GM23338 (cell line): ENCODE measurements around the gene ATP2A3. TPM values are rescaled to one million over a fixed set of nuclear protein-coding genes. Genes with fewer than 3 reads are reported as not detected.

ENCODE experiments used
- ATAC-seq: fragments of 200-7000 bp; cut with Tn5 transposase; 3 replicates; pipeline ENCODE4 v1.9.1; 2020
- DNase-seq: peaks from one replicate; pipeline ENCODE4 v3.0.0-alpha.2; 2015; ENCODE audit warnings: low spot score
- H2AFZ ChIP-seq: fragments of 200-600 bp; sonication (generic); 2 replicates; pipeline ENCODE4 v1.8.0; 2016; ENCODE audit warnings: antibody characterized with exemption, mild to moderate bottlenecking, moderate library complexity
- H3F3A ChIP-seq: fragments of 200-600 bp; sonication (generic); replicated peaks from 2 replicates; pipeline ENCODE4 v1.8.0; 2017; ENCODE audit warnings: antibody characterized with exemption, mixed run types, low read depth
- H3K27ac ChIP-seq: fragments of 200-600 bp; sonication (generic); 2 replicates; pipeline ENCODE4 v1.6.1; 2016; ENCODE audit warnings: low read depth
- H3K27me3 ChIP-seq: fragments of 200-600 bp; sonication (generic); 2 replicates; pipeline ENCODE4 v1.8.0; 2016; ENCODE audit warnings: mild to moderate bottlenecking, mixed run types, moderate library complexity; ENCODE audit not compliant: insufficient read depth
- H3K36me3 ChIP-seq: fragments of 200-600 bp; sonication (generic); 2 replicates; pipeline ENCODE4 v1.8.0; 2016; ENCODE audit warnings: mild to moderate bottlenecking; ENCODE audit not compliant: insufficient read depth
- H3K4me1 ChIP-seq: fragments of 200-600 bp; sonication (generic); 2 replicates; pipeline ENCODE4 v1.8.0; 2016; ENCODE audit warnings: mild to moderate bottlenecking, moderate library complexity; ENCODE audit not compliant: insufficient read depth
- H3K4me2 ChIP-seq: fragments of 200-600 bp; sonication (generic); 2 replicates; pipeline ENCODE4 v1.7.1; 2017; ENCODE audit warnings: mixed run types
- H3K4me3 ChIP-seq: fragments of 200-600 bp; sonication (generic); 2 replicates; pipeline ENCODE4 v1.6.1; 2016; ENCODE audit warnings: mixed run types
- H3K79me2 ChIP-seq: fragments of 200-600 bp; sonication (generic); replicated peaks from 2 replicates; pipeline ENCODE4 v1.8.0; 2017; ENCODE audit warnings: mild to moderate bottlenecking; ENCODE audit not compliant: insufficient read depth
- H3K9me2 ChIP-seq: fragments of 200-600 bp; sonication (generic); 2 replicates; pipeline ENCODE4 v1.8.0; 2017; ENCODE audit not compliant: insufficient read depth
- H4K20me1 ChIP-seq: fragments of 200-600 bp; sonication (generic); replicated peaks from 2 replicates; pipeline ENCODE4 v1.8.0; 2017; ENCODE audit warnings: mild to moderate bottlenecking; ENCODE audit not compliant: insufficient read depth
- H3K27ac Mint-ChIP-seq: 2 replicates; pipeline ENCODE4 v1.8.0; 2020; ENCODE audit warnings: inconsistent platforms, mild to moderate bottlenecking, moderate library complexity, mixed read lengths
- H3K27me3 Mint-ChIP-seq: 3 replicates; pipeline ENCODE4 v1.8.0; 2022; ENCODE audit warnings: low read depth, mild to moderate bottlenecking, moderate library complexity, mixed read lengths, inconsistent platforms; ENCODE audit not compliant: insufficient read depth, poor library complexity
- H3K36me3 Mint-ChIP-seq: 3 replicates; pipeline ENCODE4 v1.8.0; 2021; ENCODE audit warnings: low read depth, mild to moderate bottlenecking, inconsistent platforms, moderate library complexity, mixed read lengths
- H3K4me1 Mint-ChIP-seq: 3 replicates; pipeline ENCODE4 v1.8.0; 2020; ENCODE audit warnings: mild to moderate bottlenecking, inconsistent platforms, mixed read lengths
- H3K4me3 Mint-ChIP-seq: 3 replicates; pipeline ENCODE4 v1.8.0; 2021; ENCODE audit warnings: moderate library complexity, mild to moderate bottlenecking, inconsistent platforms, mixed read lengths
- H3K9me3 Mint-ChIP-seq: 3 replicates; pipeline ENCODE4 v1.8.0; 2020; ENCODE audit warnings: moderate library complexity, mild to moderate bottlenecking, inconsistent platforms, mixed read lengths
- CTCF ChIP-seq, 2 experiments: fragments of 200-600 bp in 1 of 2; sonication (generic) in 1 of 2; conservative IDR thresholded peaks; 2 replicates each; pipeline versions ENCODE4 v1.5.1 to v1.6.1; 2016 to 2017; ENCODE audit warnings: antibody characterized with exemption in 2 of 2, low read depth in 2 of 2, mild to moderate bottlenecking in 2 of 2, moderate library complexity in 1 of 2
- ETS1 ChIP-seq: IDR thresholded peaks from 2 replicates; pipeline ENCODE4 v1.6.1; 2016; ENCODE audit warnings: antibody characterized with exemption
- EZH2 ChIP-seq: fragments of 200-600 bp; sonication (generic); IDR thresholded peaks from one replicate; pipeline ENCODE4 v1.8.0; 2017; ENCODE audit warnings: antibody characterized with exemption, mild to moderate bottlenecking, low read depth; ENCODE audit not compliant: unreplicated experiment
- JUNB ChIP-seq: IDR thresholded peaks from one replicate; pipeline ENCODE4 v1.6.1; 2016; ENCODE audit warnings: antibody characterized with exemption; ENCODE audit not compliant: unreplicated experiment
- NANOG ChIP-seq: IDR thresholded peaks from 2 replicates; pipeline ENCODE4 v1.6.1; 2016; ENCODE audit warnings: antibody characterized with exemption, borderline replicate concordance
- POLR2AphosphoS5 ChIP-seq: IDR thresholded peaks from 2 replicates; pipeline ENCODE4 v1.6.1; 2016; ENCODE audit warnings: antibody characterized with exemption, low read depth
- REST ChIP-seq: IDR thresholded peaks from one replicate; pipeline ENCODE4 v1.6.1; 2018; ENCODE audit warnings: antibody characterized with exemption; ENCODE audit not compliant: unreplicated experiment
- ZNF114 ChIP-seq: fragments of 250-450 bp; sonication (Bioruptor Pico); IDR thresholded peaks from 2 replicates; pipeline ENCODE4 v1.5.0; 2020; ENCODE audit warnings: mild to moderate bottlenecking, moderate library complexity
- ZNF331 ChIP-seq: fragments of 250-450 bp; sonication (Bioruptor Pico); IDR thresholded peaks from 2 replicates; pipeline ENCODE4 v1.5.0; 2020; ENCODE audit warnings: low read depth, mild to moderate bottlenecking, moderate library complexity
- polyA plus RNA-seq: library from polyadenylated mRNA; unstranded; fragments of >200 nt; fragmentation: Nextera tagmentation; extraction: Ambion mirVana; gene quantifications from 2 replicates; pipeline ENCODE4 v1.2.1, GENCODE V29; 2016
- total RNA-seq: library from RNA; depleted of rRNA; stranded (reverse); fragments of >200 nt; shearing (Covaris generic); gene quantifications from 2 replicates; pipeline ENCODE4 v1.2.3, GENCODE V29; 2014

The ATP2A3 gene
- total and polyA plus RNA-seq, 2 experiments from 2014 or later: 9.6 to 35.2 TPM

GRCh38 chr17:3937359-3937758 lies 26.9 kb downstream of the ATP2A3 start:
- H3K27me3 ChIP-seq: no peaks in the 10 kb centered on the region
- no peak overlapping the region for H3K4me2 ChIP-seq
- no peaks in the 10 kb centered on the region for H4K20me1 ChIP-seq
- TF ChIP-seq ZNF331 (CRISPR knock-in tag) (no peak), POLR2AphosphoS5 (no peak), ETS1 (no peak), NANOG (no peak)
- ATAC-seq (no peak), DNase-seq (no peak)
- H3K4me1 ChIP-seq: no peaks in the 10 kb centered on the region
- peaks cover 8% of the 10 kb centered on the region for H3K27me3 Mint-ChIP-seq
- H3K4me1 Mint-ChIP-seq: no peaks in the 10 kb centered on the region
- H3K36me3 Mint-ChIP-seq: peaks cover 16% of the 10 kb centered on the region; the same call in 2 of the 3 replicates
- no peak overlapping the region for H2AFZ ChIP-seq
- H3K4me3 Mint-ChIP-seq: no peak overlapping the region
- no peak overlapping the region for H3K27ac ChIP-seq
- H3K79me2 ChIP-seq: no peaks in the 10 kb centered on the region
- H3K36me3 ChIP-seq: no peaks in the 10 kb centered on the region
- H3K27ac Mint-ChIP-seq: no peak overlapping the region
- no peaks in the 10 kb centered on the region for H3F3A ChIP-seq
- no peaks in the 10 kb centered on the region for H3K9me2 ChIP-seq
- H3K9me3 Mint-ChIP-seq: no peaks in the 10 kb centered on the region
- no peak overlapping the region for H3K4me3 ChIP-seq

GRCh38 chr17:3935825-3936355 lies 28.3 kb downstream of the ATP2A3 start:
- no peaks in the 10 kb centered on the region for H3K4me1 Mint-ChIP-seq

More at GRCh38 chr17:3935825-3936355, 28.3 kb downstream of the ATP2A3 start:
- no peak overlapping the region for H3K4me3 ChIP-seq
- no peaks in the 10 kb centered on the region for H3K27me3 ChIP-seq
- no peak overlapping the region for H3K4me2 ChIP-seq
- no peak overlapping the region for H2AFZ ChIP-seq
- no peaks in the 10 kb centered on the region for H4K20me1 ChIP-seq
- no peaks in the 10 kb centered on the region for H3K9me2 ChIP-seq
- H3F3A ChIP-seq: no peaks in the 10 kb centered on the region
- H3K79me2 ChIP-seq: no peaks in the 10 kb centered on the region
- H3K27me3 Mint-ChIP-seq: peaks cover 6% of the 10 kb centered on the region
- TF ChIP-seq EZH2 (no peak), REST (no peak), JUNB (no peak), CTCF (conservative IDR thresholded peaks at IDR 0.05; ENCODE audit: low read depth in 2 of 2) (no peak), POLR2AphosphoS5 (no peak), ETS1 (no peak), ZNF114 (no peak)
- no peak for DNase-seq
- H3K9me3 Mint-ChIP-seq: no peaks in the 10 kb centered on the region
- H3K27ac ChIP-seq: peak overlapping the region; percentile 56; the same call in 1 of the 2 replicates
- no peaks in the 10 kb centered on the region for H3K4me1 ChIP-seq
- no peak overlapping the region for H3K27ac Mint-ChIP-seq
- no peak for ATAC-seq
- peaks cover 20% of the 10 kb centered on the region for H3K36me3 Mint-ChIP-seq
- H3K4me3 Mint-ChIP-seq: no peak overlapping the region
- no peaks in the 10 kb centered on the region for H3K36me3 ChIP-seq
